HFFc6 (cell line): Measurements from ENCODE around the gene MYO9B. TPM values are rescaled to one million over a fixed set of nuclear protein-coding genes. Genes with fewer than 3 reads are reported as not detected.

Experiments used
- DNase-seq: peaks from one replicate; pipeline ENCODE4 v3.0.0-alpha.2; 2018
- H3K27ac Mint-ChIP-seq: 2 replicates; pipeline ENCODE4 v1.8.0; 2020; ENCODE audit warnings: mild to moderate bottlenecking, mixed read lengths
- H3K27me3 Mint-ChIP-seq: 2 replicates; pipeline ENCODE4 v1.8.0; 2021; ENCODE audit warnings: mild to moderate bottlenecking, moderate library complexity, mixed read lengths; ENCODE audit not compliant: insufficient read depth
- H3K36me3 Mint-ChIP-seq: 2 replicates; pipeline ENCODE4 v1.8.0; 2021; ENCODE audit warnings: low read depth, mixed read lengths
- H3K4me1 Mint-ChIP-seq: 2 replicates; pipeline ENCODE4 v1.8.0; 2020; ENCODE audit warnings: low read depth, mixed read lengths
- H3K4me3 Mint-ChIP-seq: 2 replicates; pipeline ENCODE4 v1.8.0; 2020; ENCODE audit warnings: mild to moderate bottlenecking, moderate library complexity, mixed read lengths
- H3K9me3 Mint-ChIP-seq: 2 replicates; pipeline ENCODE4 v1.8.0; 2020; ENCODE audit warnings: mild to moderate bottlenecking, mixed read lengths
- total RNA-seq, 6 experiments: library from RNA; stranded (reverse); fragmentation: NEBNext Ultra II Directional; extraction: Animal tissue kit (Norgen Biotek cat#: 25700); gene quantifications; 2 replicates in 1 of 6; 3 replicates in 5 of 6; pipeline ENCODE4 v1.2.3, GENCODE V29; 2021
- TF ChIP-seq, protein P1 (sequence below): fragments of 200-600 bp; sonication (generic); IDR thresholded peaks from 2 replicates; pipeline ENCODE4 v1.5.0; 2021; ENCODE audit warnings: antibody characterized with exemption, mild to moderate bottlenecking

Gene MYO9B
- total RNA-seq, 6 experiments from 2014 or later: 81.2 to 89.0 (median 83.4) TPM

DNA sequence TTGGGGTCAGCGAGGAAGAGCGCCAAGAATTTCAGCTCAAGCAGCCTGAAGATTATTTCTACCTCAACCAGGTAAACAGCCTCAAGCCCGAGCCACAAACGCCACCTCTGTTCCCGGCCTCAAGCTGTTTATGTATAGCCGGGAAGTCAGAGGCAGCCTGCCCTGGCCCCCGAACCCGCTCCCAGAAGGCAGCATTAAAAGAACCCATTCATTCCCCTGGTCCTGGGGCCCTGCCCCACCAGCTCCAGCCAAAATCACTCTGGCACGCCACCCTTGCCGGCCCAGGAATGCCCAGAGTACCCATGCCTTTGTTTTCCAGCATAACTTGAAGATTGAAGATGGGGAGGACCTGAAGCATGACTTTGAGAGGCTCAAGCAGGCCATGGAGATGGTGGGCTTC is 78.4 kb downstream of the MYO9B start:
- Mint-ChIP-seq H3K4me1 (no peaks in the 10 kb centered on the region), H3K4me3 (no peak overlapping the region), H3K27ac (no peak overlapping the region), H3K9me3 (no peaks in the 10 kb centered on the region), H3K27me3 (no peaks in the 10 kb centered on the region; the same call in none of the 2 replicates), H3K36me3 (peaks cover 20% of the 10 kb centered on the region)
- TF ChIP-seq, protein P1, sequence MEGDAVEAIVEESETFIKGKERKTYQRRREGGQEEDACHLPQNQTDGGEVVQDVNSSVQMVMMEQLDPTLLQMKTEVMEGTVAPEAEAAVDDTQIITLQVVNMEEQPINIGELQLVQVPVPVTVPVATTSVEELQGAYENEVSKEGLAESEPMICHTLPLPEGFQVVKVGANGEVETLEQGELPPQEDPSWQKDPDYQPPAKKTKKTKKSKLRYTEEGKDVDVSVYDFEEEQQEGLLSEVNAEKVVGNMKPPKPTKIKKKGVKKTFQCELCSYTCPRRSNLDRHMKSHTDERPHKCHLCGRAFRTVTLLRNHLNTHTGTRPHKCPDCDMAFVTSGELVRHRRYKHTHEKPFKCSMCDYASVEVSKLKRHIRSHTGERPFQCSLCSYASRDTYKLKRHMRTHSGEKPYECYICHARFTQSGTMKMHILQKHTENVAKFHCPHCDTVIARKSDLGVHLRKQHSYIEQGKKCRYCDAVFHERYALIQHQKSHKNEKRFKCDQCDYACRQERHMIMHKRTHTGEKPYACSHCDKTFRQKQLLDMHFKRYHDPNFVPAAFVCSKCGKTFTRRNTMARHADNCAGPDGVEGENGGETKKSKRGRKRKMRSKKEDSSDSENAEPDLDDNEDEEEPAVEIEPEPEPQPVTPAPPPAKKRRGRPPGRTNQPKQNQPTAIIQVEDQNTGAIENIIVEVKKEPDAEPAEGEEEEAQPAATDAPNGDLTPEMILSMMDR: no peak
- no peak for DNase-seq

DNA sequence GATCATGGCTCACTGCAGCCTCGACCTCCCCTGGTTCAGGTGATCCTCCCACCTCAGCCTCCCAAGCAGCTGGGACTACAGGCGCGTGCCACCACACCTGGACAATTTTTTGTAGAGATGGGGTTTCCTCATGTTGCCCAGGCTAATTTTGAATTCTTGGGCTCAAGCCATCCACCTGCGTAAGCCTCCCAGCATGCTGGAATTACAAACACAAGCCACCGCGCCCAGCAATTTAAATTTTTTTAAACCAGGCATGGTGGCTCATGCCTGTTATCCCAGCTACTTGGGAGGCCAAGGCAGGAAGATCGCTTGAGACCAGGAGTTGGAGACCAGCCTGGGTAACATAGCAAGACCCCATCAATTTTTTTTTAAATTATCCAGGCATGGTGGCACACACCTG is 79.7 kb downstream of the MYO9B start:
- Mint-ChIP-seq H3K36me3 (peaks cover 26% of the 10 kb centered on the region), H3K4me3 (no peak overlapping the region), H3K9me3 (no peaks in the 10 kb centered on the region), H3K4me1 (no peaks in the 10 kb centered on the region), H3K27ac (no peak overlapping the region), H3K27me3 (peaks cover 2% of the 10 kb centered on the region)
- TF ChIP-seq, protein P1: no peak
- no peak for DNase-seq

DNA sequence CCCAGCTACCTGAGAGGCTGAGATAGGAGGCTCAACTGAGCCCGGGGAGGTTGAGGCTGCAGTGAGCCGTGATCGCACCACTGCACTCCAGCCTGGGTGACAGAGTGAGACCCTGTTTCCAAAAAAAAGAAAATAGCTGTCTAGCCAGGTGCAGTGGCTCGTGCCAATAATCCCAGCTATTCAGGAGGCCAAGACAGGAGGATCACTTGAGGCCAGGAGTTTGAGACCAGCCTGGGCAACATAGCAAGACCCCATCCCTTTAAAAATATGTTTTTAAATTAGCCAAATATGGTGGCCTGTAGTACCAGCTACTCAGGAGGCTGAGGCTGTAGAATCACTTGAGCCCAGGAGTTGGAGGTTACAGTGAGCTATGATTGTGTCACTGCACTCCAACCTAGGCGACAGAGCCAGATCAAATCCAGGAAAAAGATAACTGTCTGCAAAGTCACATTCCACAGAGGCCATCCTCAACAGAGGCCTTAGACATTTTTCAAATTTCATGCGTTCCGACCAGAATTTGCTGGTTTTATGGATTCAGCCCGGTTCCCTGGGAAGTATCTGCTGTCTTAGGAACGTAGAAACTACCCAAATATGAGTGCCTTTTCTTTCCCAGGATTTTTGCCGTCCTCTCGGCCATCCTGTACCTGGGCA is 80.8 kb downstream of the MYO9B start:
- Mint-ChIP-seq H3K27ac (no peak overlapping the region), H3K4me3 (no peak overlapping the region), H3K27me3 (peaks cover 2% of the 10 kb centered on the region), H3K36me3 (peaks cover 26% of the 10 kb centered on the region), H3K9me3 (no peaks in the 10 kb centered on the region), H3K4me1 (no peaks in the 10 kb centered on the region)
- DNase-seq: no peak
- TF ChIP-seq, protein P1: no peak

DNA sequence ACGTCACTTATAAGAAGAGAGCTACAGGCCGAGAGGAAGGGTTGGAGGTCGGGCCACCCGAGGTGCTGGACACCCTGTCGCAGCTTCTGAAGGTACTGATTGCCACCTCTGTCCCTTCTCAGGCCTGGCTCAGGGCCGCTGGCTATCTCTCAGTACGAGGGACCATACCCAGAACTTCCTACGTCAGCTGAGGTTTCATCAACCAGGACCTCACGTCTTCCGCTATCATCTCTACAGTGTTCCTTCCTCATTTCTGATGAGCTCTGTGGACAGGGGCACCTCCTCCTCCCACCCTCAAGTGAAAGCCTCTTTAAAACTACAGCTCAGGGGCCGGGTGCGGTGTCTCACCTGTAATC is 81.3 kb downstream of the MYO9B start:
- DNase-seq: no peak
- Mint-ChIP-seq H3K4me3 (no peak overlapping the region), H3K27me3 (peaks cover 2% of the 10 kb centered on the region), H3K4me1 (no peaks in the 10 kb centered on the region), H3K36me3 (peaks cover 23% of the 10 kb centered on the region), H3K9me3 (no peaks in the 10 kb centered on the region), H3K27ac (no peak overlapping the region; the same call in 1 of the 2 replicates)
- TF ChIP-seq, protein P1: no peak

DNA sequence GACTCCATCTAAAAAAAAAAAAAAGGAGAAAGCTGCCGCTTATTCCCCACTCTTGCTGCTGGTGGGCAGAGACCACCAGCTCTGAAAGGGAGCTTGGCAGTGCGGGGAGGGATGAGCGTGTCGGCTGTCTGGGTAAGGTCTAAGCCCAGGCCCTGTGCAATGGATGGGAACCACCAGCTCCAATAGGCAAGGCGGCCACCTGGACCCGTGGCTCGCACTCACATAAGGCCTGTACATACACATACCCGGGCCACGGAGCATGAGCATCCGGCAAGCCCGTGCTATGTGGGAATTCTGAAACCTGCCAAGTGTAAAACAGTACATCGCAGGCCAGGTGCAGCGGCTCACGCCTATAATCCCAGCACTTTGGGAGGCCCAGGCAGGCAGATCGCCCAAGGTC is 83.0 kb downstream of the MYO9B start:
- Mint-ChIP-seq H3K4me1 (no peaks in the 10 kb centered on the region), H3K4me3 (no peak overlapping the region), H3K9me3 (no peaks in the 10 kb centered on the region), H3K36me3 (peaks cover 29% of the 10 kb centered on the region), H3K27me3 (peaks cover 2% of the 10 kb centered on the region), H3K27ac (no peak overlapping the region)
- TF ChIP-seq, protein P1: no peak
- no peak for DNase-seq
